Measurements from ENCODE around the gene TBATA.
"Not testable (repeated sequence)": the region's sequence is repeated elsewhere in the genome, so short reads cannot be mapped to it uniquely, and the experiment has no call there.

The TBATA gene

DNA sequence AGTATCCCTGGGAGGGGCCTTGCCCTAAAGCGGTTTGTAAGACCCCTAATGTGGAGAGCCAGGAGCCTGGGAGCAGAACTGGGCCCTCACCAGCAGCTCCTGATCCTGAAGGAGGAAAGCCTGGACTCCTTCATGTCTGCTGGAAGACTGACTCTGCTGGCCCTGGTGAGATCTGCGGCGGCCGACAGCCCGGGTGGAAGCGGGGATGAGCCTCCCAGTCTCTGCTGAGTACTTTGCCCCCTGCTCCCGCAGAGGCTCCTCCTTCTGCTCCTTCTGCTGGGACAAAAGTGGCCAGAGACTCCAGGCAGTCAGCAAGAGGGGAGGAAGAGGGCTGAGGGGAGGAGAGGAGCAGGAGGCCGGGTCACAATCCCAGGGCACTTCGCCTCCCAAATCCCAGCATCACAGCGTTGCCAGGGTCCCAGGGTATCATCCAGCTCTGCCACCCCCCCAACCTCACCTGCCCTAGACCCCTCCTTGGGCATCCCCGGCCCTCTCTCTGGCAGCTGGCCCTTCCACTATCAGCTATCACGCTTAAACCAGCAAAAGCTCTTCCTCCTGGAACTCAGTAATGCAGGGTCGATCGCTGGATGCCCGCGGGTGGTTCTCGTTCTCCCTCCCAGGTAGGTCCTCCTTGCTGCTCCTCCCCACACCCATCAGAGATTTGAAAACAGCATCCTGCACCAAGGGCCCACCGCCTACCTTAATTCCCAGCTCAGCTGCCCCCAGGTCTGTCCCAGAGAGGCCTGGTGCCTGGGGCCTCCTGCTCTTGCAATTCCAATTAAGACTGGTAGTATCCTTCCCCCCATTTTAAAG is 7.9 kb downstream of the TBATA start:
- no peak for DNase-seq

DNA sequence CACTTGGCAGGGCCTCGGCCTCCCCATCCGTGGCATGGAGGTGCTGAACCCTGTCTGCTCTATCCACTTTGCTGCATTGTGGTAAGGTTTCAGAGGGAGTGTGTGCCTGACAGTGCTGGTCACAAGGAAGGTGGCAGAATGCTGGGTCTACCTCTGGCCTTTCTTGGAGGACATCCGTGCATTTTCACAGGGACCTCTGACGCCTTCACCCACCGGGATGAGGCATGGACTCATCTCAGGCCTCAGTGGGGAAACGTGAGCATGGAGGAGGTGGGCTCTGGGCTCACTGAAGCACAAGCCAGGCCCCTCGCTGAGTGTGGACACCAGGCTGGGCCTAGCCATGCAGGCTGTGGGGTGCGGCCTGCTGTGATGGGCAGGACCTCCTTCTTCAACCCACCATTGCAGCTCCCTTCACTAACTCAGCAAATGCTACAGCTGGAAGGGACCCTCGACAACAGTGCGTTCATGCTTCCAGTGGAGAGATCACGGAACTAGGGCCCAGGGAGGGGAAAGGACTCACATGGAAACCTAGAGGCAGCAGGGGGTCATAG is 8.6 kb downstream of the TBATA start:
- DNase-seq = no peak

GRCh38 chr10:70775679-70776454 is 9.3 kb downstream of the TBATA start:
- DNase-seq = no peak

GRCh38 chr10:70774810-70775678 is 10.1 kb downstream of the TBATA start:
- no peak for DNase-seq

DNA sequence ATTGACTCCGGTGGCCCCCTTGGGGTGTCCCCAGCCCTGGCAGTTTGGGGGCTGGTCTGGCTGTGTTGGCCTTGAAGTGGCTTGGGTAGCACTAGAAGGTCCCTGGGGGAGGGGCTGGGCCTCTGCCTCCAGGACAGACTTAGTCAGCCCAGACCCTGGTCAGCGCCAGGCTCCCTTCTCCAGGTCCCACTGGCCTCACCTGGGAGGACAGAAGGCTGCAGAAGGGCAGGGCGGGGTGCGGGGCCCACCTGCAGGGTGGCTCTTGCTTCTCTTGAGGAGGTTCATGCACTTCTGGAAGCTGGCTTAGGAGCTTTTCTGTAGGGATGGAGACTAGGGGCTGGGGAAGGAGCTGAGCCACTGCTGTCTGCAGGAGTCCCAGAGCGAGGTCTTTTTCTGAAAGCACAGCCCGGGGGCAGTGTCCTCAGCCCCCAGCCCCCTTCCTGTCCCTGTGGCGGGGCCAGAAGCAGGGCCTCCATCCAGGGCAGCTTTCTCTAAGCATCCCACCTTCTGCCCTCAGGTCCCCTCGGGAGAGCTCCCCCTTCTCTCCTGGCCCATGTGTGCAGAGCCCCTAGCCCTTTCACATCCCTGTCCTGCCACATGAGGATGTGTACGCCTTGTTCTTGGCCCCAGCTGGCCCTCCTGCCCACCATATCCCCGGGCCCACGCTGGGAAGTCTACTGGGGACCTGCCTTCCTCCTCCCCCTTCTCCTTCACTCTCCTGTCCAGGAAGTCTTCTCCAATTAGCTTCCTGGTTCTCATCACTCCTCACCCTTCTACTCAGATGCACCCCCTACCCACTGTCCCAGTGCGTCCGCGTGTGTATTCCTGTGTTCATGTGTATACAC is 11.0 kb downstream of the TBATA start:
- DNase-seq = no peak

DNA sequence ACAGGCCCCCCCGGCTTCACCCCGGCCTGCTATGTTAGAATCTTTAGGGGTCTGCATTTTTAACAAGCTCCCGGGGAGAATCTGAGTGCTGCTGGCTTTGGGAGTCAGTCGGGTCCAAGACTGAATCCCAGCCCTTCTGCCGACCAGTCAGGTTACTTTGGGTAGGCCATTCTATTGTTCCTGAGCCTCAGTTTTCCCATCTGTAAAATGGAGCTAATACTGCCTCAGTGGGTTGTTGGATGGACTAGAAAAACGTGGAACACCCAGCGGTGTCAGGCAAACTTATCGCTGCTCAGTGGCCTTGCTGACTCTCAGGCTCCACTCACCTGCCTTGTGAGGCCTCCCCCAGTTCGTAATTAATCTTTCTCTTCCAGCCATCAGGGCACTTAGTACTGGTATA is 11.7 kb downstream of the TBATA start:
- no peak for DNase-seq

DNA sequence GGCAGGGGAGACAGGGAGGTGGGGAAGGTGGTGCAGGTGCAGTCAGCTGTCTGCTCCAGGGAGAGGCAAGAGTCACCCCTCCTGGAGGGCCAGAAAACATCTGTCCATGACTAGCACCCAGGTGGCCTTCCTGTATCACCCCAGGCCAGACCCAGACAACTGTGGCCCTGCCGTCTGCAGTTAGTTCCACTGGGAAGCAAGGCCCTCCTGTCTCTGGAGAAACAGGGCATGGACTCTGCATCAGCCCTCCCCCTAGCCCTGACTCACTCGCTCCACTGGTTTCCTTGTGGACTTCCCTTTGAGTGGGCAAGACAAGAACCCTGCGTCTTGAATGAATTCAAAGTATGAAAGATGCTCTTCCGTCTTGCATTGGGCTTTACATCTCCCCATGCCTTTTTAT is 12.6 kb downstream of the TBATA start:
- DNase-seq = no peak

DNA sequence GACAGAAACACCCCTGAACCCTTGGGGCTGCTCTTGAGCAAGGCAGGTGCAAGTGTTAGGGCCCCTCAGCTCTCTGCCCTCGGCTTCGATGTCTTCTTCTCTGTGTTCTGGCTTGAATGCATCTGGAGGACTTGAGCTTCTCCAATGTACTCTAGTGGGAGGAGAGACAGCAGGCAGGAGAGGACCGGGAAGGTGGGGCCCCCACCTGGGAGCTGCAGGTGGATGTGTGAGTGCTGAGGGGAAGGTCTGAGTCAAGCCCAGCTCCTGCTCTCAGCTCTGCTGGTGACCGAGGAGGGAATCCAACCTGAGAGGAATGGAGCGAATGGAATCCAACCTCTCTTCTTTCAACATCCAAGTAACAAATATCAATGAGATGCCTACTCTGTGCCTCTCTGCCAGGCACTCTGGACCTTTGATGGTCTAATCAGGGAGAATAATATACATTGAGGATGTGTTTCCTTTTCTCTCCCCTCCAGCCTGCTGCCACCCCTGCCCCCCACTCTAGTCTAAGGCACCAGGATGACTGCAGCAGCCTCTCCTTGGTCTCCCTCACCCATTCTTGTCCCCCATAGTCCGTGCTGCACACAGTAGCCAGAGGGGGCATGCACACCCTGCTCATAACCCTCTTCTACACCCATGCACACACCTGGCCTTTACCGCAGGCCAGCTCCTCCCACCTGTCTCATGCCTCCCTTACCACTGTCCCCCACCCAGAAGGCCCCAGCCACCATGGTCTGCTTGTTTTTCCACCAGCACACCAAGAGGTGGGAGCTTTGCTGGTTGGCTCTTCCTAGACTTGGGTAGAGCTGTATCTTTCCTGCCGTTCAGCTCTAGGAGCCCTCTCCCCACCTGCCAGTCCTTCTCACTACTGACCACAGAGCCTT is 13.6 kb downstream of the TBATA start:
- no peak for DNase-seq

DNA sequence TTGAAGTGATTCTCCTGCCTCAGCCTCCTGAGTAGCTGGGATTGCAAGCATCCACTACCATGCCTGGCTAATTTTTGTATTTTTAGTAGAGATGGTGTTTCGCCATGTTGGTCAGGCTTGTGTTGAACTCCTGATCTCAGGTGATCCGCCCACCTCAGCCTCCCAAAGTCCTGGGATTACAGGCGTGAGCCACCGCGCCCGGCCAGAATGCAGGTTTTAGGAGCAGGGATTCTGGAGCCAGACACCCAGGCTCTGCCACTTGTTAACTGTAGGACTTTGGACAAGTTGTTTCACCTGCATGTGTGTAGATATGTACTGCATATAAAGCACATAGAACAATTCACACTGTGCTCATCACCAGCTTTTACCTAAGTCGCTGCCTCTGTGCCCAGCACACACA is 14.7 kb downstream of the TBATA start:
- not testable (repeated sequence) for DNase-seq

DNA sequence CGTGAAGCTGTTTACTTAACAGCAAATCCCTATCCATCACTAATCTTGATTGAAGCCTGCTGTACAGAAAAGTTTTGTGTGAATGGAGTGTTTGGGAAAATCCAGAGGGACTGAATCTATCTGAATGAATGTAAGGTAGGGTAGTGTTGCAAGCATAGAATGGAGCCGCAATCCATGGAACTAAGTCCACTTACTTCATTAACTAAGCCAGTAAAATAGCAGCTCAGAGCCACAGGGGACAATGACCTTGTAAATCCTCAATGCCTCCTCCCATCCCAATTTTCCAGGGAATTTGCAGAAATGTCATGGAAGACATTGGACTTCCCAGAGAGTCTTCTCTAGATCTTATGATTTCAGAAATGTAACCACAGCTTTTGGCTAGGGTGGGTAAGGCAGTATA is 15.2 kb downstream of the TBATA start:
- no peak for DNase-seq

DNA sequence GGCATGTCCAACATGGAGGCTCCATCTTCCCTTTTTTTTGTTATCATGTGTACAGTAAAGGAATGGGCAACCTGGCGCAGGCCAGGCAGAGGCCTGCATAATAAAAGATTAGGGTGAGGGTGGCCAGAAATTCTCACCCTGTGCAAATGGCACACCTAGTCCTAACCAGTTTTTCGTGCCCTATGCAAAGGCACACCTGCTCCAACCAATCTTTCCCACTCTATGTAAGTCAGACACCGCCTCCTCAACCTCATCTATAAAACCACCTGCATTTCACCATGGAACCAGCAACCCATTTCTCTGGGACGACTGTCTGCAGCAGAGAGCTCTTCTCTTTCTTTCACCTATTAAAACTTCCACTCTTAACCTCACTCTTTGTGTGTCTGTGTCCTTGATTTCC is 16.1 kb downstream of the TBATA start:
- DNase-seq = no peak

DNA sequence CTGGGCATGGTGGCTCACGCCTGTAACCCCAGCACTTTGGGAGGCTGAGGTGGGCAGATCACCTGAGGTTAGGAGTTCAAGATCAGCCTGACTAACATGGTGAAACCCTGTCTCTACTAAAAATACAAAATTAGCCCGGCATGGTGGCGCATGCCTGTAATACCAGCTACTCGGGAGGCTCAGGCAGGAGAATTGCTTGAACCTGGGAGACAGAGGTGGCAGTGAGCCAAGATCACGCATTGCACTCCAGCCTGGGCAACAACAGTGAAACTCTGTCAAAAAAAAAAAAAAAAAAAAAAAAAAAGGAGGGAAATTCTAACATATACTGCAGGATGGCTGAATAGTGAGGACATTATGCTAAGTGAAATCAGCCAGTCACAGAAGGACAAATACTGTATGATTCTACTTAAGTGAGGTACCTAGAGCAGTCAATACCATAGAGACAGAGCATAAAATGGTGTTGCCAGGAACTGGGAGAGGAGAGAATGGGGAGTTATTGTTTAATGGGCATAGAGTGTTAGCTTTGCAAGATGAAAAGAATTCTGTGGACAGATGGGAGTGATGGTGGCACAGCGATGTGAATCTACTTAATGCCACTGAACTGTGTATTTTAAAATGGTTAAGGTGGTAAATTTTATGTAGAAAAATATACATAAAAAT is 17.0 kb downstream of the TBATA start:
- DNase-seq = not testable (repeated sequence)

GRCh38 chr10:70765794-70766594 is 19.2 kb downstream of the TBATA start:
- DNase-seq = no peak

DNA sequence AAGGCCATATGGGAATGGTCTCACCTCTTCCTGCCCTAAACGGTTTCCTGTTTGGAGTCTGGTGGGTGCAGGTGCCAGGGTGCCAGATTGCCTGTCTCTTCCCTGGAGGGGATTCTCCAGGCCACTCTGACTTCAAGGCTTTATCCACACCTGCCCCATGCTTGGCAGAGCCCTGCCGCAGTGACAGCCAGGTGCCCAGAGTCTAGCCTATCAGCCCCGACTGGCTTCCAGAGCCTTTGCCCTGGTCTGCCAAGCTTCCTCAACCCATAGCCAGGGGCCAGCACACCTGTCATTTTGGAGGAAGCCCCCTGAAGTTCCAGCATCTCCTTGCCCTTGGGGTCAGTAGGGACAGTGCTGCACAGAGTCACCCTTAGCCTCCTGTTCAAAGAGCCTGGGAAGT is 21.6 kb downstream of the TBATA start:
- DNase-seq = no peak

DNA sequence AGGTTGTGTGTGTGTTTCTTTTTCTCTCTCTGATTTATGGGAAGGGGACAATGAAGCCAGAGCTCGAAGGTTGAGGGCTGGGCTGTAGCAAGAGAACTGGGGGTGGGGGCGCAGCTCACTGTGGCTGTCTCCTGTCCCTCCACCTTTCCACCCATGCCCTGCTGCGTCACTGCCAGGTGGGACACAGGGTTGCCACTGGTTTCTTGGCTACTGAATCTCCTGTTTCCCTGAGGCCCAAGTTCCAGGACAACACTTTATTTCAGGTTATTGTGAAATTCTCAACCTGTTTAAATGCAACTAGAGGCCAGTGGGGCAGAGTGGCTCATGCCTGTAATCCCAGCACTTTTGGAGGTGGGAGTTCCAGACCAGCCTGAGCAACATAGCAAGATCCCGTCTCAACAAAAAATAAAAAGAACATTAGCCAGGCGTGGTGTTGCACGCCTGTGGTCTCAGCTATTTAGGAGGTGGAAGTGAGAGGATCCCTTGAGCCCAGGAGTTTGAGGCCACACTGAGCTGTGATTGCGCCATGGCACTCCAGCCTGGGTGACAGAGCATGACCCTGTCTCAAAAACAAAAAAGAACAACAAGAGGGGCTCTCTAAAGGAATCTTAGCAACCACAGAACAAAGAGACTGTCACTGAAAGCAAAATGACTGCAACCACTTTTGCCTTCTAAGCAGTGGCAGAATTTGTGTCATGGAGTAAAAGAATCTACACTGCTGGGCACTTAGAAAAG is 22.6 kb downstream of the TBATA start:
- DNase-seq = no peak

- no peak for DNase-seq
These were observed 23.3 kb downstream of the TBATA start for GRCh38 chr10:70761727-70762350.

DNA sequence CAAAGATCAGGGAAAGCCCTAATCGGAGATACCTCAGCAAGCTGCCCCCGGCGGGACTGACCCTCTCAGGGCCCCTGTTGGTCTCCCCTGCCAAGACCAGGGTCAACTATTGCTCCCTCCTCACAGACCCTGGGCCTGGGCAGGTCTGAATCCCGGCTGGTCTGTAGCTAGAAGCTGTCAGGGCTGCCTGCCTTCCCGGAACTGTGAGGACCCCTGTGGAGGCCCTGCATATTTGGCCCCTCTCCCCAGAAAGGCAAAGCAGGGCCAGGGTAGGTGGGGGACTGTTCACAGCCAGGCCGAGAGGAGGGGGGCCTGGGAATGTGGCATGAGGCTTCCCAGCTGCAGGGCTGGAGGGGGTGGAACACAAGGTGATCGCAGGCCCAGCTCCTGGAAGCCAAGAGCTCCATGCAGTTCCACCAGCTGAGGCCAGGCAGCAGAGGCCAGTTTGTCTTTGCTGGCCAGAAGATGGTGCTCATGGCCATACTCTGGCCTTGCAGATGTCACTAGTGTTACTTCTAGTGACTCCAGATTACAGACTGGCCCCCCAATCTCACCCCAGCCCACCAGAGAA is 24.1 kb downstream of the TBATA start:
- DNase-seq = no peak

DNA sequence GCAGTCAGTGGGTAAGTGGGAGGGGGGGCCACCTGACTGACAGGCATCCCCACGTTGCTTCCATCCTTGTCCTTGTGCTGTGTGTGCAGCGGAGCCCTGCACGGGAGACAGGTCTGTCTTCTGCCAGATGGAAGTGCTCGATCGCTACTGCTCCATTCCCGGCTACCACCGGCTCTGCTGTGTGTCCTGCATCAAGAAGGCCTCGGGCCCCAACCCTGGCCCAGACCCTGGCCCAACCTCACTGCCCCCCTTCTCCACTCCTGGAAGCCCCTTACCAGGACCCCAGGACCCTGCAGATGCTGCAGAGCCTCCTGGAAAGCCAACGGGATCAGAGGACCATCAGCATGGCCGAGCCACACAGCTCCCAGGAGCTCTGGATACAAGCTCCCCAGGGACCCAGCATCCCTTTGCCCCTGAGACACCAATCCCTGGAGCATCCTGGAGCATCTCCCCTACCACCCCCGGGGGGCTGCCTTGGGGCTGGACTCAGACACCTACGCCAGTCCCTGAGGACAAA is 24.8 kb downstream of the TBATA start:
- no peak for DNase-seq

All from T1000 (cell line).